SU-DHL-6 (cell line): ENCODE data around the gene LFNG.

Experiments
- H2AFZ ChIP-seq: fragments of 200-600 bp; sonication (generic); 2 replicates; pipeline ENCODE4 v1.6.1; 2014; ENCODE audit warnings: low read depth, mild to moderate bottlenecking, moderate library complexity, mixed read lengths, antibody characterized with exemption, low read length; ENCODE audit not compliant: severe bottlenecking
- H3F3A ChIP-seq: fragments of 200-600 bp; shearing (Covaris generic); 2 replicates; pipeline ENCODE4 v1.6.0; 2016; ENCODE audit warnings: antibody characterized with exemption, mild to moderate bottlenecking; ENCODE audit not compliant: insufficient read depth
- H3K27ac ChIP-seq: fragments of 200-600 bp; sonication (generic); 2 replicates; pipeline ENCODE4 v1.5.1; 2016; ENCODE audit warnings: low read depth, mild to moderate bottlenecking, low read length, moderate library complexity, mixed read lengths
- H3K27me3 ChIP-seq: fragments of 200-600 bp; sonication (generic), shearing (Covaris generic); 2 replicates; pipeline ENCODE4 v1.6.0; 2014; ENCODE audit warnings: mild to moderate bottlenecking, low read length
- H3K36me3 ChIP-seq: fragments of 200-600 bp; sonication (generic); 2 replicates; pipeline ENCODE4 v1.6.1; 2014; ENCODE audit warnings: mild to moderate bottlenecking, low read length, mixed read lengths
- H3K4me2 ChIP-seq: fragments of 300-600, 200-600 bp; shearing (Covaris generic), sonication (generic); 2 replicates; pipeline ENCODE4 v1.6.0; 2014; ENCODE audit warnings: low read length, low read depth, mild to moderate bottlenecking; ENCODE audit not compliant: poor library complexity, severe bottlenecking
- H3K4me3 ChIP-seq: fragments of 200-600 bp; sonication (generic); 2 replicates; pipeline ENCODE4 v1.5.1; 2014; ENCODE audit warnings: antibody characterized with exemption, low read length, mild to moderate bottlenecking, mixed read lengths; ENCODE audit not compliant: insufficient read depth, poor library complexity, severe bottlenecking
- H3K79me2 ChIP-seq: fragments of 200-600 bp; sonication (generic); 2 replicates; pipeline ENCODE4 v1.6.1; 2014; ENCODE audit warnings: mild to moderate bottlenecking, low read length, moderate library complexity; ENCODE audit not compliant: insufficient read depth
- H3K9ac ChIP-seq: fragments of 200-600 bp; sonication (generic); 2 replicates; pipeline ENCODE4 v1.7.0; 2014; ENCODE audit warnings: mild to moderate bottlenecking, low read length
- H3K9me2 ChIP-seq: fragments of 200-600 bp; sonication (generic); replicated peaks from 2 replicates; pipeline ENCODE4 v1.6.1; 2014; ENCODE audit warnings: low read length; ENCODE audit not compliant: insufficient read depth
- H3K9me3 ChIP-seq: fragments of 200-600 bp; sonication (generic); 2 replicates; pipeline ENCODE4 v1.6.1; 2014; ENCODE audit warnings: low read length, mixed read lengths; ENCODE audit not compliant: insufficient read depth
- H4K20me1 ChIP-seq: fragments of 200-600 bp; sonication (generic); 2 replicates; pipeline ENCODE4 v1.6.1; 2014; ENCODE audit warnings: low read depth, mild to moderate bottlenecking, antibody characterized with exemption, low read length, moderate library complexity, mixed read lengths
- CTCF ChIP-seq: fragments of 200-600 bp; sonication (generic); IDR thresholded peaks from one replicate; pipeline ENCODE4 v1.5.1; 2017; ENCODE audit warnings: antibody characterized with exemption, mild to moderate bottlenecking, low read length, moderate library complexity; ENCODE audit not compliant: insufficient read depth, poor library complexity, severe bottlenecking
- EZH2phosphoT487 ChIP-seq: fragments of 200-600 bp; sonication (generic), shearing (Covaris generic); conservative IDR thresholded peaks from 2 replicates; pipeline ENCODE4 v1.6.1; 2018; ENCODE audit warnings: mild to moderate bottlenecking, antibody characterized with exemption, low read length, moderate library complexity, mixed read lengths

Gene LFNG, protein sequence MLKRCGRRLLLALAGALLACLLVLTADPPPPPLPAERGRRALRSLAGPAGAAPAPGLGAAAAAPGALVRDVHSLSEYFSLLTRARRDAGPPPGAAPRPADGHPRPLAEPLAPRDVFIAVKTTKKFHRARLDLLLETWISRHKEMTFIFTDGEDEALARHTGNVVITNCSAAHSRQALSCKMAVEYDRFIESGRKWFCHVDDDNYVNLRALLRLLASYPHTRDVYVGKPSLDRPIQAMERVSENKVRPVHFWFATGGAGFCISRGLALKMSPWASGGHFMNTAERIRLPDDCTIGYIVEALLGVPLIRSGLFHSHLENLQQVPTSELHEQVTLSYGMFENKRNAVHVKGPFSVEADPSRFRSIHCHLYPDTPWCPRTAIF

GRCh38 chr7:2519119-2519930 is at the start of gene LFNG:
LFNG (plus strand) TSS chr7:2519774; CDS start chr7:2519862, 88 bp downstream.
- TF ChIP-seq EZH2phosphoT487, result 0 out of 2 replicates have a peak, but pooled peaks have one; percentile 76
- TF ChIP-seq CTCF, result no peak
- H3F3A ChIP-seq, result no peaks in the 10 kb centered on the region
- H4K20me1 ChIP-seq, result no peaks in the 10 kb centered on the region
- H2AFZ ChIP-seq, result peak within 1 kb of the TSS; percentile 38
- no peaks in the 10 kb centered on the region for H3K9me3 ChIP-seq
- no peaks in the 10 kb centered on the region for H3K79me2 ChIP-seq
- peak within 1 kb of the TSS; percentile 46 for H3K9ac ChIP-seq
- H3K27ac ChIP-seq, result no peak within 1 kb of the TSS
- H3K4me2 ChIP-seq, result peak within 1 kb of the TSS; percentile 53
- H3K9me2 ChIP-seq, result no peaks in the 10 kb centered on the region
- no peaks in the 10 kb centered on the region for H3K36me3 ChIP-seq
- peak within 1 kb of the TSS; percentile 40 for H3K4me3 ChIP-seq
- peaks cover 4% of the 10 kb centered on the region; the same call in 1 of the 2 replicates for H3K27me3 ChIP-seq

DNA sequence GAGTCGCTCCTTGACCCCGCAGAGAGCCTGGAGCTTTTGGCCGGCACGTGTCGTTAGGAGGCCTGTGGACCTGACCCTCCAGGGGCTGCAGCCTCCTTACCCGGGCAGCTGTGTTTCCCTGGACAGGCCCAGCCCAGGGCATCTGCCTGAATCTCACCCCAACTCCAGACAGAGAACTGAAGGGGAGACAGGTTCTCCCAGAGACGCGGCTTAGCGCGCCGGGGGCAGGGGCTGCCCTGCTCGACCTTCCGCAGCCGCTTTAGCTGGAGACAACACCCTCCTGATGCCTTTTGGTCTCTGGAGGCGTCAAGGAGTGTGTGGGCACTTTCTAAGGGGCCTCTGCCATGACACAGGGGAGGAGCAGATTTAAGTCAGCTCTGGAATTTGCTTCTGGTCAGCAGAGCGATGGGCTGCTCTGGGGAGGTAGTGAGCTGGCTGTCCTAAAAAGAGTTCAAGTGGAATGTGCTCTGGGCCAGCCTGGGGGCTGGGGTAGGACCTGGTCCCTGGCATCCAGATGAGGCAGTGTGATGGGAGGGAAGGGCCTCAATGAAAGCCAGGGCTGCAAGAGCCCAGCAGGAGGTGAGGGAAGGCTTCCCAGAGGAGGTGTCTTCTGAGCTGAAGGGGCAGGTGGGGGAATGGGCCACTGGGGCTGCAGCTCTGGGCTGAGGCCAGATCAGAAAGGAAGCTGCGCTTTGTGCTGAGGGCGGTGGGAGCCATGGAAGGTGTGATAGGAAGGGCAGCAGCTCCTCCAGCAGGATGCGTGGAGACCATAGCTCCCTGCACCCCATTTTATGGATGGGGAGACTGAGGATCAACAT is 49.2 kb upstream of the LFNG start:
- Histone ChIP-seq H3K9me3 (no peaks in the 10 kb centered on the region), H3K36me3 (no peaks in the 10 kb centered on the region), H4K20me1 (no peaks in the 10 kb centered on the region), H3K27me3 (no peaks in the 10 kb centered on the region), H3K9me2 (no peaks in the 10 kb centered on the region), H3K4me2 (no peak overlapping the region), H3K79me2 (no peaks in the 10 kb centered on the region), H3F3A (no peaks in the 10 kb centered on the region), H2AFZ (no peak overlapping the region), H3K27ac (no peak overlapping the region), H3K9ac (no peak overlapping the region), H3K4me3 (no peak overlapping the region)
- TF ChIP-seq CTCF (no peak), EZH2phosphoT487 (no peak)

- H3K36me3 ChIP-seq, result no peaks in the 10 kb centered on the region
- H3K27me3 ChIP-seq, result no peaks in the 10 kb centered on the region
- H3K27ac ChIP-seq, result no peak overlapping the region
- no peaks in the 10 kb centered on the region for H3K9me2 ChIP-seq
- H2AFZ ChIP-seq, result no peak overlapping the region
- no peak for TF ChIP-seq EZH2phosphoT487
- TF ChIP-seq CTCF, result no peak
- no peak overlapping the region for H3K4me2 ChIP-seq
- H3F3A ChIP-seq, result no peaks in the 10 kb centered on the region
- no peak overlapping the region for H3K9ac ChIP-seq
- H3K4me3 ChIP-seq, result no peak overlapping the region
- H4K20me1 ChIP-seq, result no peaks in the 10 kb centered on the region
- H3K9me3 ChIP-seq, result no peaks in the 10 kb centered on the region
- no peaks in the 10 kb centered on the region for H3K79me2 ChIP-seq
Measured at GRCh38 chr7:2471022-2471329, 48.6 kb upstream of the LFNG start.
